Measurements from ENCODE around the gene CENPQ.
"Not testable (repeated sequence)": the region's sequence is repeated elsewhere in the genome, so short reads cannot be mapped to it uniquely, and the experiment has no call there.

Gene CENPQ

GRCh38 chr6:49454787-49455709 is 8.1 kb upstream of the CENPQ start:
- FAIRE-seq (no peak), DNase-seq (ENCODE audit: insufficient read length, low spot score) (no peak)
- no peak for TF ChIP-seq CTCF (IDR thresholded peaks at IDR 0.05; ENCODE audit: insufficient read depth, missing control alignments)

GRCh38 chr6:49457771-49458170 is 5.4 kb upstream of the CENPQ start:
- no peak for TF ChIP-seq CTCF (IDR thresholded peaks at IDR 0.05; ENCODE audit: insufficient read depth, missing control alignments)
- DNase-seq (ENCODE audit: insufficient read length, low spot score): no peak
- FAIRE-seq: no peak

- no peak for TF ChIP-seq CTCF (IDR thresholded peaks at IDR 0.05; ENCODE audit: insufficient read depth, missing control alignments)
- FAIRE-seq (no peak), DNase-seq (ENCODE audit: insufficient read length, low spot score) (no peak)
Measured at GRCh38 chr6:49462071-49462470, 1.1 kb upstream of the CENPQ start.

- no peak for DNase-seq (ENCODE audit: insufficient read length, low spot score)
- no peak for TF ChIP-seq CTCF (IDR thresholded peaks at IDR 0.05; ENCODE audit: insufficient read depth, missing control alignments)
- FAIRE-seq: no peak
Measured at GRCh38 chr6:49462599-49462926, 607 bp upstream of the CENPQ start.

- DNase-seq (ENCODE audit: insufficient read length, low spot score) (no peak), FAIRE-seq (no peak)
- no peak for TF ChIP-seq CTCF (IDR thresholded peaks at IDR 0.05; ENCODE audit: insufficient read depth, missing control alignments)
Measured at GRCh38 chr6:49463612-49463967, 420 bp downstream of the CENPQ start.

GRCh38 chr6:49464691-49465090 is 1.5 kb downstream of the CENPQ start:
- no peak for DNase-seq (ENCODE audit: insufficient read length, low spot score)
- no peak for TF ChIP-seq CTCF (IDR thresholded peaks at IDR 0.05; ENCODE audit: insufficient read depth, missing control alignments)
- no peak for FAIRE-seq

GRCh38 chr6:49468042-49468441 is 4.9 kb downstream of the CENPQ start:
- no peak for FAIRE-seq
- TF ChIP-seq CTCF (IDR thresholded peaks at IDR 0.05; ENCODE audit: insufficient read depth, missing control alignments): no peak
- no peak for DNase-seq (ENCODE audit: insufficient read length, low spot score)

- DNase-seq (ENCODE audit: insufficient read length, low spot score); FAIRE-seq: not testable (repeated sequence)
Measured at GRCh38 chr6:49476564-49476963, 13.4 kb downstream of the CENPQ start.
